GM21367 (cell line): ENCODE data around the gene NCAN.
"Not testable (repeated sequence)": the region's sequence is repeated elsewhere in the genome, so short reads cannot be mapped to it uniquely, and the experiment has no call there.

Source experiments
- ATAC-seq: cut with Tn5 transposase; IDR thresholded peaks from one replicate; pipeline ENCODE4 v1.9.1; 2021; ENCODE audit not compliant: unreplicated experiment

The NCAN gene

DNA sequence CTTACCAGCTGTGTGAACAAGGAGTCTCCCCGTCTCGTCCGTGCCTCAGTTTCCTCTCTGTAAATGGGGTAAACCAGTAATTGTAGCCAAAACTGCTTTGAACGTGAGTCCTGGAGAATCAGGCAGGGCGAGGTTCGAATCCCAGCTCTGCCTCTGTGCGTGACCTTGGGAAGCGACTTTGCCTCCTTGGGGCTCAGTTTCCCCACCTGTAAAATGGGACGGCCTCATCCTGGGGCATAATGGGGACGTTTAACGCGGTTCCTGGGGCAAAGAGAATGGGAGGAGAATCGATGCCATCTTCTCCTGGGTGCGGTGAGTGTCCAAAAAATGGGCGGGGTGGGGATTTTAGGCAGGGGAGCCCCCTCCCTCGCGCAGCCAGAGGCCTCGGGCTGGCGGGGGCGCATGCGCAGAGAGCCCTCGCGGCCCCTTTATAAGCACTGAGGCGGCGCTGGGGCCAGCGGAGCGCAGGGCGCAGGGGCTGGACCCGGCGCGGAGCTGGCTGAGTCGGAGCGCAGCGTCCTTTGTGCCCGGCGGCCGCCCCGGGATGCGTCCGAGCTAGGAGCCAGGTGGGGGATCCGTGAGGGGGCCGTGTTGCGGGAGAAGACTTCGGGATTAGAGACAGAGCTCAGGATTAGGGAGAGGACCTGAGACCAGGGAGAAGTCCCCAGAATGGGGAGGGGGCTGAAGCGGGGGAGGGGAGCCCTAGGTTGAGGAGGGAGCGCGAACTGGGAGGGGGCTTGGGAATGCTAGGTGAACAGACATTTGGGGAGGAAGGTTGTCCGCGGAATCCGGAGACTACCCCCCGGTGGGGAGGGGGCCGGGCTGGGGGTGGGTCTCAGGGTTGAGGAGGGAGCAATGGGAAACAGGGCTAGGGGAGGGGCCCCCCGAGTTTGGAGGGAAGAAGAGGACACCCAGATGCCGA is at the start of gene NCAN:
Gene NCAN (plus strand): TSS at position 460 of the 922 bp plus-strand sequence. CDS start 4,996 bp downstream, outside the sequence.
- ATAC-seq, result no peak

DNA sequence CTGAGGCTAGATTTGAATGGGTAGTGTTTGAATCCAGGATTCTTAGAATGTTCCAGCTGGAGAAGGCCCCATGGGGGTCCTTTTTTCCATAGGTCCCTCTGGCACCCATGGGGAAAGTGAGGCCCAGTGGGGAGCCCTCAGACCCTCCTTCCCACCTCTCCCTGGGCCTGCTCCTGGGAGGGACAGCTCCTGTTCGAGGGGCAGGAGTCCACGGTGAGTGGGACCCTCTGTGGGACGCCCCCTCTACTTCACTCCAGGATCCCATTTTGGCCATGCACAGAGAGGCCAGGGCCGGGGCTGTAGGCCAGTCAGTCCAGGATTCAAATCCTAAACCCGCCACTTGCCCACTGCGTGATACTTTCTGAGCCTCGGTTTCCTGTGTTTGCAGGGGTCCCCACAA is 49.3 kb upstream of the NCAN start:
- ATAC-seq, result no peak

DNA sequence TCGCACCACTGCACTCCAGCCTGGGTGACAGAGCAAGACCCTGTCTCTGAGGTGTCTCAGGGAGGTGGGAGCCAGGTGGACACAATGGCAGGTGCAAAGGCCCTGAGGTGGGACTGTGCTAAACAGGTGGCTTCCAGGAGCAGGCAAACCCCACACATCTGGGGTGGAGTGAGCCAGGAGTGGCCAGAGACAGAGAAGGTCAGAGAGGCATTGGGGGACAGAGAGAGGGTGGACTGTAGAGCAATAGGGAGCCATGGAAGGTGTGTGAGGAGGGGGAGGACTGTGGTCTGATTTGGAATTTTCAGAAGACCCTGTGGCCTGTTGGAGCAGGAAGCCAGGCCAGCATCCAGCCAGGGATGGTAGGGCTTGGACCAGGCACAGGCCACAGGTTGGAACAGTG is 46.4 kb upstream of the NCAN start:
- ATAC-seq, result no peak

DNA sequence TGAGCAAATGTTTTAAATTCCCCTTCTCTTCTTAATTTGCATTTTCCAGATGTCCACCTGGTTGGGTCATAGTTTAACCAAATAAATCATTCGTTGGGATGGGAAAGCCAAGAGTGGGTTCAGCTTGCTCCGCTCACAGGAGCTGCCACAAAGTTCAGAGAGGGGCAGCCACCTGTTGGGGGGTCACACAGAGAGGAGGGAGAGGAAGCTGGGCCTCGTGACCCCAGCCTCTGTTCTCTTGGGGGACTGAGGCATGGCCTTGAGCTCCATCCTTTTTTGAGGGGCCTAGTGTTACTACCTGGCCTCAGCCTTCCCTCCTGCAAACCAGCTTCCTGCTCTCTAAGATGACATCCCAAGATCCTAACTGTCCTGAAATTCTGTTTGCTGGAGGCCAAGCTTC is 44.1 kb upstream of the NCAN start:
- no peak for ATAC-seq

DNA sequence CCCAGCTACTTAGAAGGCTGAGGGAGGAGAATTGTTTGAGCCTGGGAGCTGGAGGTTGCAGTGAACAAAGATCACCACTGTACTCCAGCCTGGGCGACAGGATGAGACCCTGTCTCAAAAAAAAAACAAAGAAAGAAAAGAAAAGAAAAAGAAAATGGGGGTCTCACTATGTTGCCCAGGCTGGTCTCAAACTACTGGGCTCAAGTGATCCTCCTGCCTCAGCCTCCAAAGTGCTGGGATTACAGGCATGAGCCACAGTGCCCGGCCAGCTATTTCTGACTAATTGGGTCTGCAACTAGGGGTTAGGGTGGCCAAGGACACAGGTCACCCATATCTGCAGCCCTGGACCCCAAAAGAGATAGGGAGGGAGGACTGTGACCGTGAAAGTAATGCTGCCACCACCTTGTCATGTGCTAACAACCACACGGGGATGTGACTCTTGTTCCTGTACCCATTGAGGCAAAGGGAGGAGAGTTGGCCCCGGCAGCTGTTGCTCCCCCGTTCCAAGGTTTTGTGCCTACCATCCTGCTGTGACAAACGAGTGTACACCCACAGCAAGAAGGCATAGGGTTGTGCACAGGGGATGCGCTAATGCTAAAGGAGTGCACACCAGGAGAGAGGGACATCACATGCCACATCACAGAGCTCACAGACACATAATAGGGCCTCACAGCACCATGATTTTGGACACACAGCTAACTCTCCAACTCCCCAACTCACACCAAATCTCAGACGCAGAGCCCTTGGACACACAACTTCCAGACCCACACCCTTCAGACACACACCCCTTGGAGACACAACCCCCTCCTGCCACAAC is 42.3 kb upstream of the NCAN start:
- no peak for ATAC-seq

DNA sequence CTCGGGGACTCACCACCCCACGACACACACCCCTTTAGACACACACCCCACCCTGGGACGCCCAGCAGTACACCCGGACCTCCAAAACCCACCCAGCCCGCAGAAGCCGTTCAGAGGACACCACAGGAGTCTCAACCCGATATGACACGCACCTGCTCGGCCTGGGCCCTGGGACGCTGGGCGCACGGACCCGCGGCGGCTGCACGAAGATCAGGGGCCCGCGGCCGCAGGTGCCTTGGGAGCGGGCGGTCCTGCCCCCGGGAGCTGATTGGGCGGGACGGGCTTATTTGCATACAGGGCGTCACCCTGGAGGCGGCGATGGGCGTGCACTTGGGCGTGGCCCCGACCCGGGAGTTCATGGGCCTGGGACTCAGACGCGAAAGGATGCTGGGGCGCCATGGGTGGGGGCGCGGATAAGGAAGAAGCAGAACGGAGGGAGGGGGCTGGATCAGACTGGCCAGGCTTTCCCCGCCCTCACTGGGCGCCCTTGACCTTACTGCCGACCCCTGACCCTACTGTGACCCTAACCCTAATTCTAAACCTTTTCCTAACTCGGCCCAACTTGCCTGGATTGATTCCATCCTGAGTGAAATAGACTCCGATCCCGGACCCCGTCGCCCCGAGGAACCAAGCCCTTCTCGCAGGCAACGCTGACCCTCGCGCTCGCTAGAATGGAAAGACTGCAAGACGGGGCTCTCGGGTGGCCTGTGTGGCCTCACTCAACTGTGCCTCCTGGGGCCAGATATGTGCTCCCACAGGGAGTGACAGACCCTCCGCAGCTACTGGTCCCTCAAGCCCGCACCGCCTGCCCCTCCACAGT is 41.5 kb upstream of the NCAN start, which contains the start of gene MEF2B:
Gene MEF2B (minus strand): TSS at position 211 of the 820 bp plus-strand sequence. CDS start 19,528 bp downstream, outside the sequence.
- ATAC-seq, result peak; percentile 82

DNA sequence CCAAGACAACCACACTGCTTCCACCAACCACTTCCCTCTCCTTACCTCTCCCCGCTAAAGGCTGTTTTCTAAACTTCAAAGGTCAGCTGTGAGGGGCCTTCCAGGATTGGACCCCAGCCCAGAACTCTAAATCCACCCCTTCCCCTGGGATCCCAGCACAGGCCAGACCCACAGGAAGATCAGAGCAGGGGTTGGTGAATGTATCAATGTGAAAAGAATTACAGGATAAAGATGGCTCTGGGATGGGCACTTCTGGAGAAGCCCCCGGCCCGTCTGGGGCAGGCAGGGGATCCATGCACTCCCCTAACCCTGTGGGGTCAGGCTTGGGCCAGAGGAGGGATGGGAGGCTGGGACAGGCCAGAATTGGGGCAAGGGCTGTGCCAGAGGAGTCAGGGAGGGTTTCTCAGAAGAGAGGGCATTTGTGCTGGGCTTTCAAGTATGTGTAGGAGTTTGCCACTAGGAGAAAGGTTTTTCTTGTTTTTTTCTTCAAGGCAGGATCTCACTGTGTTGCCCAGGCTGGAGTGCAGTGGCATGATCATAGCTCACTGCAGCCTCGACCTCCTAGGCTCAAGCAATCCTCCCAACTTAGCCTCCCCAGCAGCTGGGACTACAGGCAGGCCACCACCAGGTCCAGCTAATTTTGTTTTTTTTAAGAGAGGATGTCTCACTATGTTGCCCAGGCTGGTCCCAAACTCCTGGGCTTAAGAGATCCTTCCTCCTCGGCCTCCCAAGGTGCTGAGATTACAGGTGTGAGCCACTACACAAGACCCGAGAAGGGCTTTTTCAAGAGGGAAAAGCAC is 40.7 kb upstream of the NCAN start:
- no peak for ATAC-seq

DNA sequence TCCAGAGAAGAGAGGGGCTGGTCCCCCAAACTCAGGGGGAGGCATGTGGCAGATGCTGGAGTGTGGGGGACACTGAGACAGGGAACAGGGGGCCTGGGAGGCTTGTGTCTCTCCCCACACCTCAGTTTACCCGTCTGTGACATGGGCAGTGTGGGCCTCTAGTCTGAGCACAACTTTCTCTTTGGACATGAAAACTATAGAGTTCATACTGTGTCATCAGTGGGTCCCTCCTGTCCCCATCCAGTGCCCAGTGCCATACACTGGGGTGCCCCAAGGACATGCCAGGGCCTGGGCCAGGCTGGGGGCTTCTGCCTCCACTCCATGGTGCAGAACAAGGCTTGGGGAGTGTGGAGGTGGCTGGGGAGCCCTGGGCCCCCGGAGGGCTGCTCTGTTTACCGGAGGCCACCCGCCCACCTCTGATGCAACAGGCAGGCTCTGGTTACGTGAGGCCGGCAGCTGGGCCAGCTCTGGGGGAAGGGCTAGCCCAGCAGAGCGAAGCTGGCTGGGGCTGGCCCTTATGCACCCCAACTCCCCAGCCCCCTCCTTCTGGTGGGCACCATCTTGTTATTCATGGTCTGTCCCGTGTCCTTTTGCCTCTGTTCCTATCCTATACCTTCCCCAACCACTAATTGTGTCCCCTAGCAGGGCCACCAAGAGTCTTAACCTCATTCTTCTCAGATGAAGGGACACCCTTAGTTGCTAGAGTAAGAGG is 39.8 kb upstream of the NCAN start:
- no peak for ATAC-seq

DNA sequence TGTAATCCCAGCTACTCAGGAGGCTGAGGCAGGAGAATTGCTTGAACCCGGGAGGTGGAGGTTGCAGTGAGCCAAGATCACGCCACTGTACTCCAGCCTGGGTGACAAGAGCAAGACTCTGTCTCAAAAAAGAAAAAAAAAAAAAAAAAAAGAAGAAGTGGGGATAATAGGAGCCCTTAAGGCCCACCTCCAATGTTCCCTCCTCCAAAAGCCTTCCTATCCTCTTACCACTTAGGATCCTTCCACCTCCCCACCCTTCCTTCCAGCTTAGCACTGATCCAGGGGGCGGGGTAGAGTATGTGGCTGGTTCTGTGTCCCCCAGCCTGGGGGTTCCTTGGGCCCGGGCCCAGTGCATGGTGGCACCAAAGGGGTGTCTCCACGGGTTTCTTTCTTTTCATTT is 38.5 kb upstream of the NCAN start:
- ATAC-seq, result not testable (repeated sequence)

DNA sequence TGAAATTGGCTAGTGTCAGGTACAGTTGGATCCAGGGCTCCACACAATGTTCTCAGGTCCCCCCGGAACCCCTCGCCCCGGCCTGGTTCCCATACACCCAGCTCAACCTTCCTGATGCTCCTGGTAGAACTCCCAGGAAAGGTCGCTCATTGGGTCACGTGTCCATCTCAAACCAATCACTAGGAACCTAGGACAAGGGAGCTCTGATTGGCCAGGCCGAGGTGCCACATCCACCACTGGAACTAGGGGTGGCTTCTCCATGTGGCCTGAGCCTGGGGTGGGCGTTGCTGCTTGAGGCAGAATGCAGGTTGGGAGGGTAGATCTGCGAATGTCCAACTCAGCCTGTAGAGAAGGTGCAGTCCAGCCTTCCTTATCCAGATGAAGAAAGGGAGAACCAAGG is 34.8 kb upstream of the NCAN start:
- ATAC-seq, result no peak

DNA sequence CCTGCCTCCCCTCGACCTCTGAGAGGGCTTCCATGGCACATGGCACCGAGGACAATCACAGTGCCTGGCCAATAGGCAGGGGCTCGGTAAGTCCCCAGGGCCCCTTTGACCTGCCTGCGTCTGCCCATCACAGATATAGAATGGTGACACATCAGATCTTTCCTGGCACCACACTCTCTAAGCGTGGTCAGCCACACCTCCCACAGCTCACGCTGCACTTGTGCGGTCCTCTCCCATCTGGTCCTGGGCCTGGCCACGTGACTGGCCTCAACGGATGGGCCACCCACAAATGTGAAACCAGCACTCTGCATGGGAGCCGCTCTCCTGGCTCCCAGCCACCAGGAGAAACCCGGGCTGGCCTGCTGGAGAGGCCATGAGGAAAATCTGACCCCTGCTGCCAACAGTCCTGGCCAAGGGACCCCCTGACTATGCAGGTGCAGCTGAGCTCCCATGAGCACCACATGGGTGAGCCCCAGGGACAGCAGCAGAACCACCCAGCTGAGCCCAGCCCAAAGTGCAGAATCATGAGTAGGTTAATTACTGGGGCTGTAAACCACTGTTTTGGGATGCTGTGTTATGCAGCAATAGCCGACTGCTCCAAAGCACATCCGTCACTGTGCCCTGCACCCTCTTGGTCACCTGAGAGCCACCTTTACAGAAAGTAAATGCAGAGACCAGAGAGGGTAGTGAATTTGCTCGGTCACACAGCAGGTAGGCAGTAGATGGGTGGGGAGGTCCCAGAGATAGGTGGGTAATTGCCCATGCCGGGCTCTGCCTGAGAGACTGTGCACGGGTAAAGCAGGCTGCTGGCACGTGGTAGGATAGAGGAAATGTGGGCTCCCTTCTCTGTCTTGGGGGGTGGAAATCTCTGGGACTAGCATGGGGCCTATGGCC is 32.0 kb upstream of the NCAN start:
- no peak for ATAC-seq

DNA sequence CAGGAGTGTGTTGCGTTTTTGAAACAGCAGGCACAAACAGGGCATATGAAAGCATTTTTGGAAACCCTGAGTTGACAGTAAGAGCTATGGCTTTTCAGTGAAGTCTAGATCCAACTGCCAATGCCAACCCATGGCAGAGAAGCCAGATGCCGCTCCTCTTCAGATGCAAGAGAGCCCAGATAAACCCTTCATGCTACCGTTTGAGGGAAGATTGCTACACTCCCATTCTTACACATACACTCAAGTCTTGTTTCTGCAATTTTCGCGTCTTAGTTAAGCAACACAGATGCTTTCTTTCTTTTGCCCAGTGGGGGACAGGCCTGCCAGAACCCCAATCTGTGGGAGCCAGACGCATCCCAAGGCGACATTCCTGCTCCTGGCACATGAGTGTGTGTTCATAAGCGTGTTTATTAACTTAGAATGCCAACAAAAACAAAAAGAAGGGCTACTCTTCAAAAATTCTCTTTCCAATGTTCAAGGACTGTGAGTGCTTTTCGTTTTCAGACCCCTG is 30.2 kb upstream of the NCAN start:
- ATAC-seq, result no peak

DNA sequence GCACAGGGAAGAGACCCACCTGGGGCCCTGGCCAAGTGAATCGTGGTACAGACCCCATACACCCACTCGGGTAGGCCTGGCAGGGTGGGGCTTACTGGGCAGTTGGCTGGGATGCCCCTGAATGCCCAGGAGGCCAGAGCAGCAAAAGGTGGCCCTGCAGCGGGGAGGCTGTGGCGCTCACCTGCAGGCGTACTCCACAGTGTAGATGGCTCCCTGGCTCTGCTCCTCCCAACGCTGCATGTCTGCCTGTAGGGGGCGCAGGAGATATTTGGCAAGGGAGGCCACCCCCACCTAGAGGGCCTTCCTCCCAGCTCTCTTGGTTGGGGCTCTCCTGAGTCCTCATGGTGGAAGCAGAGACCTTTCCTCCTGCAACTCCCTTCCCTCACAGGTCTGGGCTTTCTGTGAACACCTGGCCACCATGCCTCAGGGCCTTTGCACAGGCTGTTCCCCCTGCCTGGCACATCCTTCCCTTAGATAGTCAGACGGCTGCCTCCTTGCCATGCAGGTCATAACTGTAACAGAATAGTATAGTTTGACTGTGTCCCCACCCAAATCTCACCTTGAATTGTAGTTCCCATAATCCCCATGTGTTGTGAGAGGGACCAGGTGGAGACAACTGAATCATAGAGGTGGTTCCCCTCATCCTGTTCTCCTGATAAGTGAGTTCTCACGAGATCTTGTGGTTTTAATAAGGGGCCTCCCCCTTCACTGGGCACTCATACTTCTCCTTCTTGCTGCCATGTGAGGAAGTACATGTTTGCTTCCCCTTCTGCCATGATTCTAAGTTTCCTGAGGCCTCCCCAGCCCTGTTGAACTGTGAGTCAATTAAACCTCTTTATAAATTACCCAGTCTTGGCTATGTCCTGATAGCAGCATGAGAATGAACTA is 25.7 kb upstream of the NCAN start:
- ATAC-seq, result no peak

DNA sequence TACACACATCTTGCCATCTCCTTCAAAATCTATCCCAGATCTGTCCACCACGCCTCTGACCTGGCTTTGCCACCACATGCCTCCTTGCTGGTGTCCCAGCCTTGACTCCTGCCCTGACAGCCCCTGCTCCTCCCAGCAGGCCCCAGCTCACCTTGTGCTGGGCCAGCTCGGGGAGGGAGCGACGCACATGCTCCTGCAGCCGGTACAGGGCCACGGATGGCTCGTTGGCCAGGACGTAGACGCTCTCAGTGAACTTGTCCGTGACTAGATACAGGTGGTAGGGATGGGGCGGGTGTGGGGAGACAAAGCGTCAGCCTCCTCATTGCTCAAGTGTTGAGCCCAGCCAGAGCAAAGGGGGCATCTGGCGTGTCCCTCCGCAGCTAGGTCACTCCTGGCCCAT is 25.0 kb upstream of the NCAN start:
- no peak for ATAC-seq

DNA sequence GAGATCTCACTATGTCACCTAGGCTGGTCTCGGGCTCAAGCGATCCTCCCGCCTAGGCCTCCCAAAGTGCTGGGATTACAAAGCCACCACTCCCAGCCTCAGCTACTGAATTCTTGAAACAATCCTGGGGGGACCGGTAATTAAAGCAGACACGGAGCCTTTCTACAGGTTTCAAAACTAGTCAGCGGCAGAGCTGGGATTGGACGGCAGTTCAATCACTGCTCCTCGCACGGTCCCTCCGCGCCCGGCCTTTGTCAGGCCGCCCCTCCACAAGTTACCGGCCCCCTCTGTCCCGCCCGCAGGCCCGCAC is 20.0 kb upstream of the NCAN start:
- ATAC-seq, result no peak

DNA sequence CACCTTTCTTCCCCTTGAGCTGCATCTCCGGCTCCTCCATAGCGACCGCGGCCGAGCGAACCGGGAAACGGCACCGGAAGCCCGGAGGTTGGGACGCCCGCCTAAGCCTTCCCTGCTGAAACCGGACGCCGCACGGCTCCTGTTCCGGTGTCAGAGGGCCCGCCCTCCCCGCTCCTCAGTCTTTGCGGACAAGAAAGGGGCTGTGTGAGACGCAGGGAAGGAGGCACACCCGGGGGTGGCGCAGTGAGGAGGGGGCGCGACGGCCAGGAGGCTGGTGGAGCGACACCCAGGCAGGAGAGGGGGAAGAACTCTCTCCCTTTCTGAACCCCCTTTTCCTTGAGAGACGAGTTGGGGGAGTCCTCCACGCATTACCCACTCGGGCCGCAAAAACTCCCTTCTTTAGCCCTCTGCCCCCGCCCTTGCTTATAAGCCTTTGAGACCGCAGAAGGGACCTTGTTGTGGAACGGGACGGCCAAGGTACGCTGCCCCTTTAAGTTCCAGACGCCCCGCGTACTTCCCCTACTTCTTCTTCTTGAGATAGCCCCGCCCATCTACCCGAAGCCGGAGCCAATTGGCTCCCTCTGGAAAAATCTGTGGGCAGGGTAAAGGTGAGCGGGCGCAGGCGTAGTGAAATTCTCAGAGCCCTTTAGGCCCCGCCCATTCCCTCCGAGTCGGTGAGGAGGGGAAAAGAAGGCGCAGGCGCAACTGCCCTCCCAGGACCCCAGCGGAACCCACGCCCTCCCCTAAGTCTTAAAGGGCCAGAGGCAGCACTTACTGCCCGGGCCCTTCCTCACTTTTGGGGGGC is 19.5 kb upstream of the NCAN start, which contains the start of the genes BORCS8 and RFXANK:
Gene BORCS8 (minus strand): TSS at position 75 of the 805 bp plus-strand sequence. CDS start 35 bp downstream, at position 40.
Gene RFXANK (plus strand): TSS at position 181 of the 805 bp plus-strand sequence. CDS start 1,689 bp downstream, outside the sequence.
- ATAC-seq, result peak; percentile 76
